HCT116 (cell line): Measurements from ENCODE around the gene MAGEF1. TPM values are rescaled to one million over a fixed set of nuclear protein-coding genes. Genes with fewer than 3 reads are reported as not detected.

ENCODE experiments used
- ATAC-seq: fragments of 200-7000 bp; cut with Tn5 transposase; 2 replicates; pipeline ENCODE4 v1.9.1; 2020; ENCODE audit warnings: mild to moderate bottlenecking, moderate library complexity
- BruUV-seq: library from RNA; stranded (reverse); fragments of 400-500 nt; replicated peaks from 2 replicates; lab custom pipeline; 2021; lab: Mats Ljungman, UMichigan
- CTCF ChIA-PET: fragments of 300-600 bp; sonication (Branson Sonifier 250); formaldehyde crosslinking; loops from one replicate; lab custom pipeline; 2021; ENCODE audit warnings: antibody characterized with exemption; lab: Charles Lee
- POLR2A ChIA-PET: fragments of 300-600, 350-600 bp; sonication (Branson Sonifier 250); formaldehyde crosslinking; loops from one replicate; lab custom pipeline; 2021; ENCODE audit warnings: antibody characterized with exemption; lab: Charles Lee
- RAD21 ChIA-PET, 2 experiments: fragments of 300-600 bp; sonication (Branson Sonifier 250); formaldehyde crosslinking; loops; one replicate each; lab custom pipeline; 2023; ENCODE audit warnings: low total read pairs in 2 of 2; ENCODE audit not compliant: uncharacterized antibody in 2 of 2, unreplicated experiment in 2 of 2, low non-redundant PET in 1 of 2; lab: Charles Lee
- DNase-seq: peaks from one replicate; pipeline ENCODE4 v3.0.0-alpha.2; 2010; ENCODE audit warnings: low read depth, low spot score
- H2AFZ ChIP-seq: fragments of 200-600 bp; shearing (Covaris generic), sonication (generic); 2 replicates; pipeline ENCODE4 v1.6.1; 2017; ENCODE audit warnings: low read depth, mixed run types, mixed read lengths, antibody characterized with exemption, low read length; ENCODE audit not compliant: poor library complexity, severe bottlenecking
- H3K27ac ChIP-seq: 2 replicates; pipeline ENCODE4 v1.5.1; 2012; ENCODE audit warnings: low read depth, low read length
- H3K27me3 ChIP-seq: fragments of 200-600 bp; sonication (generic); 2 replicates; pipeline ENCODE4 v1.6.1; 2016; ENCODE audit warnings: mixed run types, low read length, mixed read lengths; ENCODE audit not compliant: insufficient read depth
- H3K36me3 ChIP-seq, 2 experiments: fragments of 200-500 bp in 1 of 2; fragments of 200-600 bp in 1 of 2; sonication (Bioruptor generic) in 1 of 2; sonication (generic) in 1 of 2; 2 replicates each; pipeline versions ENCODE4 v1.5.1 to v1.6.1; 2014 to 2016; ENCODE audit warnings: low read length in 2 of 2, inconsistent platforms in 1 of 2, mixed read lengths in 1 of 2, mixed run types in 1 of 2; ENCODE audit not compliant: insufficient read depth in 2 of 2, control insufficient read depth in 1 of 2
- H3K4me1 ChIP-seq, 2 experiments: fragments of 200-600 bp in 1 of 2; sonication (generic) in 1 of 2; 2 replicates each; pipeline versions ENCODE4 v1.5.1 to v1.6.1; 2012 to 2017; ENCODE audit warnings: low read length in 2 of 2, inconsistent platforms in 1 of 2, mild to moderate bottlenecking in 1 of 2, mixed read lengths in 1 of 2, mixed run types in 1 of 2, moderate library complexity in 1 of 2; ENCODE audit not compliant: insufficient read depth in 2 of 2, control insufficient read depth in 1 of 2
- H3K4me2 ChIP-seq: fragments of 200-600 bp; sonication (generic); 2 replicates; pipeline ENCODE4 v1.6.1; 2017; ENCODE audit warnings: mixed run types, low read length, mixed read lengths
- H3K4me3 ChIP-seq, 2 experiments: fragments of 200-600 bp in 1 of 2; sonication (generic) in 1 of 2; replicated peaks in 1 of 2; 2 replicates each; pipeline ENCODE4 v1.5.1; 2011 to 2016; ENCODE audit warnings: low read length in 2 of 2, control low read depth in 1 of 2, low read depth in 1 of 2, mild to moderate bottlenecking in 1 of 2, mixed read lengths in 1 of 2, mixed run types in 1 of 2
- H3K79me2 ChIP-seq: fragments of 200-600 bp; sonication (generic); 2 replicates; pipeline ENCODE4 v1.6.1; 2017; ENCODE audit warnings: mild to moderate bottlenecking, mixed run types, low read length, moderate library complexity, mixed read lengths; ENCODE audit not compliant: insufficient read depth
- H3K9ac ChIP-seq: fragments of 200-600 bp; sonication (generic); 2 replicates; pipeline ENCODE4 v1.6.1; 2016; ENCODE audit warnings: low read length, mixed read lengths
- H3K9me2 ChIP-seq: fragments of 200-600 bp; sonication (generic), shearing (Covaris generic); 2 replicates; pipeline ENCODE4 v1.6.1; 2017; ENCODE audit warnings: mixed run types, mild to moderate bottlenecking, moderate library complexity; ENCODE audit not compliant: insufficient read depth
- H3K9me3 ChIP-seq, 2 experiments: fragments of 200-500 bp in 1 of 2; fragments of 200-600 bp in 1 of 2; sonication (Bioruptor generic) in 1 of 2; sonication (generic) in 1 of 2; 2 replicates each; pipeline ENCODE4 v1.6.1; 2014 to 2017; ENCODE audit warnings: low read length in 2 of 2, mixed read lengths in 2 of 2, inconsistent platforms in 1 of 2, low read depth in 1 of 2, mild to moderate bottlenecking in 1 of 2, mixed run types in 1 of 2, moderate library complexity in 1 of 2; ENCODE audit not compliant: control insufficient read depth in 1 of 2, insufficient read depth in 1 of 2
- H4K20me1 ChIP-seq: fragments of 200-600 bp; sonication (generic), shearing (Covaris generic); 2 replicates; pipeline ENCODE4 v1.6.1; 2017; ENCODE audit warnings: mixed run types, mild to moderate bottlenecking, moderate library complexity; ENCODE audit not compliant: insufficient read depth
- ATF3 ChIP-seq: IDR thresholded peaks from 2 replicates; pipeline ENCODE4 v1.6.1; 2012
- CBX3 ChIP-seq: IDR thresholded peaks from 2 replicates; pipeline ENCODE4 v1.6.1; 2012; ENCODE audit warnings: low read depth
- CEBPB ChIP-seq: IDR thresholded peaks from 2 replicates; pipeline ENCODE4 v1.6.1; 2012; ENCODE audit warnings: low read depth
- EGR1 ChIP-seq: IDR thresholded peaks from 2 replicates; pipeline ENCODE4 v1.6.1; 2012; ENCODE audit warnings: low read depth
- EZH2 ChIP-seq: fragments of 200-600 bp; sonication (generic); IDR thresholded peaks from 2 replicates; pipeline ENCODE4 v1.6.1; 2017; ENCODE audit warnings: antibody characterized with exemption, mixed run types
- EZH2phosphoT487 ChIP-seq: fragments of 200-600 bp; IDR thresholded peaks from 2 replicates; pipeline ENCODE4 v1.6.1; 2018; ENCODE audit warnings: antibody characterized with exemption, borderline replicate concordance
- FOSL1 ChIP-seq: IDR thresholded peaks from 2 replicates; pipeline ENCODE4 v1.6.1; 2012; ENCODE audit warnings: low read depth
- JUND ChIP-seq: IDR thresholded peaks from 2 replicates; pipeline ENCODE4 v1.6.1; 2012
- MAX ChIP-seq: IDR thresholded peaks from 2 replicates; pipeline ENCODE4 v1.6.1; 2012
- POLR2A ChIP-seq: IDR thresholded peaks from 2 replicates; pipeline ENCODE4 v1.7.0; 2011; ENCODE audit warnings: borderline replicate concordance; ENCODE audit not compliant: insufficient read depth, insufficient read length; ENCODE audit errors: extremely low read depth
- POLR2AphosphoS5 ChIP-seq: IDR thresholded peaks from 2 replicates; pipeline ENCODE4 v1.6.1; 2011; ENCODE audit warnings: mild to moderate bottlenecking, low read depth, low read length, moderate library complexity
- SP1 ChIP-seq: IDR thresholded peaks from 2 replicates; pipeline ENCODE4 v1.6.1; 2012; ENCODE audit warnings: low read depth
- YY1 ChIP-seq: IDR thresholded peaks from 2 replicates; pipeline ENCODE4 v1.6.1; 2011; ENCODE audit warnings: low read length, low read depth, moderate library complexity, mild to moderate bottlenecking; ENCODE audit not compliant: insufficient replicate concordance; ENCODE audit errors: extremely low read depth
- ZBTB33 ChIP-seq: IDR thresholded peaks from 2 replicates; pipeline ENCODE4 v1.6.1; 2011; ENCODE audit warnings: mild to moderate bottlenecking, low read length, moderate library complexity; ENCODE audit not compliant: insufficient replicate concordance; ENCODE audit errors: extremely low read depth
- ZNF274 ChIP-seq: fragments of 200-500 bp; sonication (Bioruptor generic); IDR thresholded peaks from 2 replicates; pipeline ENCODE4 v1.6.1; 2014; ENCODE audit warnings: mild to moderate bottlenecking, low read depth, low read length, inconsistent platforms
- intact Hi-C: fragments of 100-400 bp; cut with micrococcal nuclease; formaldehyde crosslinking; loops from 2 replicates; pipeline ENCODE4 v1.10.0; 2022
- total RNA-seq: library from RNA; stranded (reverse); gene quantifications from one replicate; pipeline ENCODE4 v1.2.1, GENCODE V29; 2021; ENCODE audit not compliant: unreplicated experiment
- TF ChIP-seq, protein P1 (sequence below): IDR thresholded peaks from 2 replicates; pipeline ENCODE4 v1.6.1; 2012; ENCODE audit warnings: low read depth
- TF ChIP-seq, protein P2 (sequence below), 3 experiments: fragments of 200-600 bp in 1 of 3; sonication (generic) in 1 of 3; IDR thresholded peaks in 2 of 3; conservative IDR thresholded peaks in 1 of 3; 2 replicates each; pipeline ENCODE4 v1.5.1; 2012 to 2017; ENCODE audit warnings: low read depth in 2 of 3, low read length in 2 of 3, antibody characterized with exemption in 1 of 3, borderline replicate concordance in 1 of 3, control low read depth in 1 of 3, mild to moderate bottlenecking in 1 of 3, mixed read lengths in 1 of 3, mixed run types in 1 of 3, moderate library complexity in 1 of 3; ENCODE audit not compliant: insufficient read depth in 1 of 3

Gene MAGEF1
- total RNA-seq, 1 experiment from 2014 or later = 44.1 TPM

DNA sequence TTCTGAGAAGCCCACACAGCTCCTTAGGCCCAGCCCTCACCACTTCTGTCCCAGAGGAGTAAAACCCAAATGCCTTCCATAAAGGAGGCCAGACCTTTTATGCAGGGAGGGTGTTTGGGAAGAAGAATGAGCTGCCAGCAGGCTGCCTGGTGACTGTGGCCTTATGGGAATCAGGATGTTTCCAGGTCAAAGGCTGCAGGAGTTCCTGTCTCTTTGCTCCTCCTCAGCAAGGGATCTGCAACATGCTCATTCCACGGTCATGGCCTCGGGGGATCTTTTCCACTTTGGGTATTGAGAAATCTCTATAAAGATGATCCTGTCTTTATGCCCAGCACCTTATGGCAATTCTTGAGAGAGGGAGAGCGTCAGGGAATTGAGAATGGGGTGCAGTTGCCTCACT, 25.2 kb upstream of the MAGEF1 start (continued):
- TF ChIP-seq ZBTB33 (no peak), POLR2A (no peak), CBX3 (no peak), YY1 (no peak), SP1 (no peak)

- H3K27ac ChIP-seq = no peak overlapping the region
- H3K4me1 ChIP-seq = peaks cover 5 to 18% of the 10 kb centered on the region in 2 experiments
- BruUV-seq = no TSS peak
- H3K4me2 ChIP-seq = no peak overlapping the region
- intact Hi-C loops = no loop called here
- ChIA-PET RAD21 (no interaction called here), POLR2A (no interaction called here), CTCF (interaction anchor here (1.4 kb wide), 1 partner anchor 14 kb away, joined by 3 read pairs; no protein-coding TSS in a partner anchor)
- H3K4me3 ChIP-seq = no peak overlapping the region
- H3K9ac ChIP-seq = no peak overlapping the region
- H3K79me2 ChIP-seq = no peaks in the 10 kb centered on the region
- H2AFZ ChIP-seq = no peak overlapping the region
- no peaks in the 10 kb centered on the region for H4K20me1 ChIP-seq
- DNase-seq (no peak), ATAC-seq (no peak)
- H3K36me3 ChIP-seq = no peaks in the 10 kb centered on the region
- H3K9me2 ChIP-seq = no peaks in the 10 kb centered on the region
- no peaks in the 10 kb centered on the region for H3K9me3 ChIP-seq
- no peaks in the 10 kb centered on the region for H3K27me3 ChIP-seq
- TF ChIP-seq CBX3 = no peak
- TF ChIP-seq SP1 = no peak
- no peak for TF ChIP-seq EZH2
- TF ChIP-seq ATF3 = no peak
- no peak for TF ChIP-seq FOSL1
- TF ChIP-seq YY1 = no peak
- no peak for TF ChIP-seq POLR2AphosphoS5
- TF ChIP-seq MAX = no peak
- TF ChIP-seq ZNF274 = no peak
- TF ChIP-seq CEBPB = no peak
- TF ChIP-seq, protein P1, sequence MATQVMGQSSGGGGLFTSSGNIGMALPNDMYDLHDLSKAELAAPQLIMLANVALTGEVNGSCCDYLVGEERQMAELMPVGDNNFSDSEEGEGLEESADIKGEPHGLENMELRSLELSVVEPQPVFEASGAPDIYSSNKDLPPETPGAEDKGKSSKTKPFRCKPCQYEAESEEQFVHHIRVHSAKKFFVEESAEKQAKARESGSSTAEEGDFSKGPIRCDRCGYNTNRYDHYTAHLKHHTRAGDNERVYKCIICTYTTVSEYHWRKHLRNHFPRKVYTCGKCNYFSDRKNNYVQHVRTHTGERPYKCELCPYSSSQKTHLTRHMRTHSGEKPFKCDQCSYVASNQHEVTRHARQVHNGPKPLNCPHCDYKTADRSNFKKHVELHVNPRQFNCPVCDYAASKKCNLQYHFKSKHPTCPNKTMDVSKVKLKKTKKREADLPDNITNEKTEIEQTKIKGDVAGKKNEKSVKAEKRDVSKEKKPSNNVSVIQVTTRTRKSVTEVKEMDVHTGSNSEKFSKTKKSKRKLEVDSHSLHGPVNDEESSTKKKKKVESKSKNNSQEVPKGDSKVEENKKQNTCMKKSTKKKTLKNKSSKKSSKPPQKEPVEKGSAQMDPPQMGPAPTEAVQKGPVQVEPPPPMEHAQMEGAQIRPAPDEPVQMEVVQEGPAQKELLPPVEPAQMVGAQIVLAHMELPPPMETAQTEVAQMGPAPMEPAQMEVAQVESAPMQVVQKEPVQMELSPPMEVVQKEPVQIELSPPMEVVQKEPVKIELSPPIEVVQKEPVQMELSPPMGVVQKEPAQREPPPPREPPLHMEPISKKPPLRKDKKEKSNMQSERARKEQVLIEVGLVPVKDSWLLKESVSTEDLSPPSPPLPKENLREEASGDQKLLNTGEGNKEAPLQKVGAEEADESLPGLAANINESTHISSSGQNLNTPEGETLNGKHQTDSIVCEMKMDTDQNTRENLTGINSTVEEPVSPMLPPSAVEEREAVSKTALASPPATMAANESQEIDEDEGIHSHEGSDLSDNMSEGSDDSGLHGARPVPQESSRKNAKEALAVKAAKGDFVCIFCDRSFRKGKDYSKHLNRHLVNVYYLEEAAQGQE = no peak
- no peak for TF ChIP-seq EZH2phosphoT487
- no peak for TF ChIP-seq EGR1
- TF ChIP-seq JUND = no peak
- TF ChIP-seq, protein P2, sequence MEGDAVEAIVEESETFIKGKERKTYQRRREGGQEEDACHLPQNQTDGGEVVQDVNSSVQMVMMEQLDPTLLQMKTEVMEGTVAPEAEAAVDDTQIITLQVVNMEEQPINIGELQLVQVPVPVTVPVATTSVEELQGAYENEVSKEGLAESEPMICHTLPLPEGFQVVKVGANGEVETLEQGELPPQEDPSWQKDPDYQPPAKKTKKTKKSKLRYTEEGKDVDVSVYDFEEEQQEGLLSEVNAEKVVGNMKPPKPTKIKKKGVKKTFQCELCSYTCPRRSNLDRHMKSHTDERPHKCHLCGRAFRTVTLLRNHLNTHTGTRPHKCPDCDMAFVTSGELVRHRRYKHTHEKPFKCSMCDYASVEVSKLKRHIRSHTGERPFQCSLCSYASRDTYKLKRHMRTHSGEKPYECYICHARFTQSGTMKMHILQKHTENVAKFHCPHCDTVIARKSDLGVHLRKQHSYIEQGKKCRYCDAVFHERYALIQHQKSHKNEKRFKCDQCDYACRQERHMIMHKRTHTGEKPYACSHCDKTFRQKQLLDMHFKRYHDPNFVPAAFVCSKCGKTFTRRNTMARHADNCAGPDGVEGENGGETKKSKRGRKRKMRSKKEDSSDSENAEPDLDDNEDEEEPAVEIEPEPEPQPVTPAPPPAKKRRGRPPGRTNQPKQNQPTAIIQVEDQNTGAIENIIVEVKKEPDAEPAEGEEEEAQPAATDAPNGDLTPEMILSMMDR (IDR thresholded peaks at IDR 0.05 in 2 of 3, conservative IDR thresholded peaks at IDR 0.05 in 1 of 3; ENCODE audit: borderline replicate concordance in 1 of 3, insufficient read depth in 1 of 3, low read depth in 2 of 3, low read length in 2 of 3) = no peak
These were observed 23.2 kb upstream of the MAGEF1 start for GRCh38 chr3:184734903-184735701.
